ENCODE data around the gene PURB. TPM values are rescaled to one million over a fixed set of nuclear protein-coding genes. Genes with fewer than 3 reads are reported as not detected.
A peak's percentile ranks its signal among the peaks of the same experiment; 100 is the strongest.
"Not testable (repeated sequence)": the region's sequence is repeated elsewhere in the genome, so short reads cannot be mapped to it uniquely, and the experiment has no call there.

PURB gene
- total RNA-seq, 2 donors from 2014 or later: 10.0 to 12.9 TPM

GRCh38 chr7:44872787-44873186 lies 12.5 kb downstream of the PURB start:
- no peaks in the 10 kb centered on the region for H3K9me3 ChIP-seq
- H3K4me3 ChIP-seq: no peak overlapping the region
- TF ChIP-seq CTCF (IDR thresholded peaks at IDR 0.05): no peak
- H3K27ac ChIP-seq: no peak overlapping the region
- DNase-seq (ENCODE audit: low spot score): no peak
- H3K4me1 ChIP-seq: no peaks in the 10 kb centered on the region
- H3K36me3 ChIP-seq: no peaks in the 10 kb centered on the region
- no peaks in the 10 kb centered on the region for H3K27me3 ChIP-seq

- not testable (repeated sequence) for H3K27me3 ChIP-seq; H3K4me3 ChIP-seq; H3K9me3 ChIP-seq; H3K27ac ChIP-seq; H3K36me3 ChIP-seq; DNase-seq (ENCODE audit: low spot score); H3K4me1 ChIP-seq
Observed at GRCh38 chr7:44871918-44872317, 13.4 kb downstream of the PURB start.

- H3K4me1 ChIP-seq; H3K27me3 ChIP-seq; H3K36me3 ChIP-seq; H3K4me3 ChIP-seq; H3K27ac ChIP-seq; DNase-seq (ENCODE audit: low spot score); H3K9me3 ChIP-seq: not testable (repeated sequence)
Observed at GRCh38 chr7:44870780-44871179, 14.6 kb downstream of the PURB start.

GRCh38 chr7:44870336-44870735 lies 15.0 kb downstream of the PURB start:
- not testable (repeated sequence) for H3K27ac ChIP-seq; H3K4me3 ChIP-seq; H3K36me3 ChIP-seq; H3K27me3 ChIP-seq; H3K4me1 ChIP-seq; H3K9me3 ChIP-seq; DNase-seq (ENCODE audit: low spot score)

- Histone ChIP-seq H3K9me3 (no peaks in the 10 kb centered on the region), H3K27ac (peak overlapping the region; percentile 18 to 45), H3K4me3 (no peak overlapping the region), H3K27me3 (no peaks in the 10 kb centered on the region), H3K36me3 (no peaks in the 10 kb centered on the region), H3K4me1 (peaks cover 0 to 7% of the 10 kb centered on the region in 2 donors)
- no peak for DNase-seq (ENCODE audit: low spot score)
- TF ChIP-seq CTCF (IDR thresholded peaks at IDR 0.05): no peak
Observed at GRCh38 chr7:44867073-44867995, 18.0 kb downstream of the PURB start.

- H3K36me3 ChIP-seq; DNase-seq (ENCODE audit: low spot score); H3K4me3 ChIP-seq; H3K27me3 ChIP-seq; H3K9me3 ChIP-seq; H3K4me1 ChIP-seq; H3K27ac ChIP-seq: not testable (repeated sequence)
Observed at GRCh38 chr7:44861949-44862348, 23.4 kb downstream of the PURB start.

- no peak for DNase-seq (ENCODE audit: low spot score)
- no peaks in the 10 kb centered on the region for H3K9me3 ChIP-seq
- H3K36me3 ChIP-seq: no peaks in the 10 kb centered on the region
- TF ChIP-seq CTCF (IDR thresholded peaks at IDR 0.05): peak in 1 of 2 donors; percentile 32
- H3K4me3 ChIP-seq: no peak overlapping the region
- no peak overlapping the region for H3K27ac ChIP-seq
- no peaks in the 10 kb centered on the region for H3K4me1 ChIP-seq
- no peaks in the 10 kb centered on the region for H3K27me3 ChIP-seq
Observed at GRCh38 chr7:44858161-44858560, 27.2 kb downstream of the PURB start.

Data from right atrium auricular region (tissue), 2 donors.